HEK293T (cell line): ENCODE results near the gene SH2D5.

Source experiments
- L3MBTL2 ChIP-seq: fragments of 450-650 bp; conservative IDR thresholded peaks from 2 replicates; pipeline ENCODE4 v1.6.1; 2016; ENCODE audit warnings: mild to moderate bottlenecking
- SP1 ChIP-seq: fragments of 450-650 bp; IDR thresholded peaks from 2 replicates; pipeline ENCODE4 v1.6.1; 2017

- no peak for TF ChIP-seq SP1
- no peak for TF ChIP-seq L3MBTL2
Observed at GRCh38 chr1:20760322-20760721, 27.8 kb upstream of the SH2D5 start.
